Measurements from ENCODE around the gene CD37.

CD37 gene

GRCh38 chr19:49363268-49364082 lies 28.3 kb downstream of the CD37 start, which contains the start of gene DKKL1:
DKKL1 (plus strand) TSS chr19:49363877; CDS start chr19:49363999, 122 bp downstream.
- TF ChIP-seq, protein P1, sequence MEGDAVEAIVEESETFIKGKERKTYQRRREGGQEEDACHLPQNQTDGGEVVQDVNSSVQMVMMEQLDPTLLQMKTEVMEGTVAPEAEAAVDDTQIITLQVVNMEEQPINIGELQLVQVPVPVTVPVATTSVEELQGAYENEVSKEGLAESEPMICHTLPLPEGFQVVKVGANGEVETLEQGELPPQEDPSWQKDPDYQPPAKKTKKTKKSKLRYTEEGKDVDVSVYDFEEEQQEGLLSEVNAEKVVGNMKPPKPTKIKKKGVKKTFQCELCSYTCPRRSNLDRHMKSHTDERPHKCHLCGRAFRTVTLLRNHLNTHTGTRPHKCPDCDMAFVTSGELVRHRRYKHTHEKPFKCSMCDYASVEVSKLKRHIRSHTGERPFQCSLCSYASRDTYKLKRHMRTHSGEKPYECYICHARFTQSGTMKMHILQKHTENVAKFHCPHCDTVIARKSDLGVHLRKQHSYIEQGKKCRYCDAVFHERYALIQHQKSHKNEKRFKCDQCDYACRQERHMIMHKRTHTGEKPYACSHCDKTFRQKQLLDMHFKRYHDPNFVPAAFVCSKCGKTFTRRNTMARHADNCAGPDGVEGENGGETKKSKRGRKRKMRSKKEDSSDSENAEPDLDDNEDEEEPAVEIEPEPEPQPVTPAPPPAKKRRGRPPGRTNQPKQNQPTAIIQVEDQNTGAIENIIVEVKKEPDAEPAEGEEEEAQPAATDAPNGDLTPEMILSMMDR (IDR thresholded peaks at IDR 0.05): no peak; the same call in 1 of the 2 replicates

GRCh38 chr19:49364083-49364737 lies 29.0 kb downstream of the CD37 start:
- TF ChIP-seq, protein P1 (IDR thresholded peaks at IDR 0.05): no peak

GRCh38 chr19:49366110-49366509 lies 30.9 kb downstream of the CD37 start:
- TF ChIP-seq, protein P1 (IDR thresholded peaks at IDR 0.05): no peak

DNA sequence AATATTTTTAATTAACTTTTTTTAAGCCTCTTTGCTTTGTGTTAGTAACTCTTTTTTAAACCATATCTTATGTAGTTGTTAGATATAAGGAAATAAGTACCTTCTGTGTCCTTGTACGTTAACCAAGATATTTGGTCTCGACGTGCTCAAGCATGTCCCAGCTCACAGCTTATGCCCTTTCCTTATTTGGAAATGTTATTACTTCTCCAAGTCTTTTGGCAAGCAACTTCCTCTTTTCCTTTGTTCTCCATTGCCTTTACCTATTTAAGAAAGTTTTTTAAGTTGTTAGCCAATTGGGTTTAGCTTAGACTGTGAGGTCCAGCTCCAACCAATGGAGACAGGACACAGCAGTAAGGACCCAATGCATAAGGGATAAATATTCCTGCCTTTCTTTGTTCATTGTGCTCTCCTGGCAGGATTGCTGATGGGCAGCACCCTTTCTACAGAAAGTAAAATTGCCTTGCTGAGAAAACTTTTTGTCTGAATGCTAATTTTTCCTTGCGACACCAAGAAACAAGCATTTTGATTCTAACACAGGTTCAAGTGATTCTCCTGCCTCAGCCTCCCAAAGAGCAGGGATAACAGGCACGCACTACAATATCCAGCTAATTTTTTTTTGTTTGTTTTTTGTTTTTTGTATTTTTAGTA lies 33.6 kb downstream of the CD37 start:
- TF ChIP-seq, protein P1 (IDR thresholded peaks at IDR 0.05): no peak

DNA sequence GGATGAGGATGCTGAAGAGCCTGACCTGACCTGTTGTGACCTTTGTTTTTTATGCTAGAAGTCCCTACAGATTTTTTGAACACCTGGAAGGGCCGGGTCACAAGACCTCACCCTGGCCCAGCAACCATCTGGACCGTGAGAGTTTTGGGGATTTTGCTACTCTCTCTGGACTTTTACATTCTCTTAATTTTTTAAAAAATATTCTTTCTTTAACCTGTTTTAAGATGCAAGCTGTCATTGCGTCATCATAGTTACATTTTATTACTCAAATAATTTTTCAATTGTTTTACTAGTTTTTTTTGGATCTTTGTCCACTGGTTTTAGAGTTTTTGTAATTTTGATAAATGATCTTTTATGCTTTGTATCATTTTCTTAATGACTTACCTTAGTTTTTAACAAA lies 36.0 kb downstream of the CD37 start:
- TF ChIP-seq, protein P1 (IDR thresholded peaks at IDR 0.05): no peak

- TF ChIP-seq, protein P1 (IDR thresholded peaks at IDR 0.05): no peak
These were observed 39.6 kb downstream of the CD37 start for GRCh38 chr19:49374665-49375434.

GRCh38 chr19:49378512-49378911 lies 43.3 kb downstream of the CD37 start:
- TF ChIP-seq, protein P1 (IDR thresholded peaks at IDR 0.05): no peak
